Measurements from ENCODE around the gene DMBT1.

DMBT1 gene

GRCh38 chr10:122519144-122519543 is 41.4 kb upstream of the DMBT1 start:
- no peak for TF ChIP-seq CTCF (IDR thresholded peaks at IDR 0.05; ENCODE audit: low read length, missing control alignments)
- no peak overlapping the region for H3K4me3 ChIP-seq (replicated peaks; ENCODE audit: low read depth, low read length)
- DNase-seq (ENCODE audit: low read depth): no peak

- no peak for DNase-seq (ENCODE audit: low read depth)
- H3K4me3 ChIP-seq (replicated peaks; ENCODE audit: low read depth, low read length): no peak overlapping the region
- TF ChIP-seq CTCF (IDR thresholded peaks at IDR 0.05; ENCODE audit: low read length, missing control alignments): no peak
These were observed 40.7 kb upstream of the DMBT1 start for GRCh38 chr10:122519873-122520272.

GRCh38 chr10:122521011-122521410 is 39.5 kb upstream of the DMBT1 start:
- no peak overlapping the region for H3K4me3 ChIP-seq (replicated peaks; ENCODE audit: low read depth, low read length)
- no peak for TF ChIP-seq CTCF (IDR thresholded peaks at IDR 0.05; ENCODE audit: low read length, missing control alignments)
- peak; percentile 36 for DNase-seq (ENCODE audit: low read depth)

- no peak overlapping the region for H3K4me3 ChIP-seq (replicated peaks; ENCODE audit: low read depth, low read length)
- DNase-seq (ENCODE audit: low read depth): no peak
- TF ChIP-seq CTCF (IDR thresholded peaks at IDR 0.05; ENCODE audit: low read length, missing control alignments): no peak
These were observed 35.7 kb upstream of the DMBT1 start for GRCh38 chr10:122524811-122525210.

GRCh38 chr10:122525788-122526187 is 34.8 kb upstream of the DMBT1 start:
- DNase-seq (ENCODE audit: low read depth): no peak
- peak; percentile 6 for TF ChIP-seq CTCF (IDR thresholded peaks at IDR 0.05; ENCODE audit: low read length, missing control alignments)
- H3K4me3 ChIP-seq (replicated peaks; ENCODE audit: low read depth, low read length): no peak overlapping the region

GRCh38 chr10:122526892-122527291 is 33.7 kb upstream of the DMBT1 start:
- no peak overlapping the region for H3K4me3 ChIP-seq (replicated peaks; ENCODE audit: low read depth, low read length)
- no peak for DNase-seq (ENCODE audit: low read depth)
- TF ChIP-seq CTCF (IDR thresholded peaks at IDR 0.05; ENCODE audit: low read length, missing control alignments): no peak

- no peak for TF ChIP-seq CTCF (IDR thresholded peaks at IDR 0.05; ENCODE audit: low read length, missing control alignments)
- H3K4me3 ChIP-seq (replicated peaks; ENCODE audit: low read depth, low read length): no peak overlapping the region
- peak; percentile 55 for DNase-seq (ENCODE audit: low read depth)
These were observed 30.4 kb upstream of the DMBT1 start for GRCh38 chr10:122530177-122530576.
